Epithelial cell of proximal tubule (primary cell): Measurements from ENCODE around the gene AKAP13. TPM values are rescaled to one million over a fixed set of nuclear protein-coding genes. Genes with fewer than 3 reads are reported as not detected.

Experiments used
- DNase-seq: peaks from one replicate; pipeline ENCODE4 v3.0.0-alpha.2; 2011; ENCODE audit warnings: low read depth
- H3K4me3 ChIP-seq: 2 replicates; pipeline ENCODE4 v1.5.1; 2011; ENCODE audit warnings: low read depth, mild to moderate bottlenecking, low read length
- CTCF ChIP-seq: conservative IDR thresholded peaks from 2 replicates; pipeline ENCODE4 v1.5.1; 2012; ENCODE audit warnings: low read depth, mild to moderate bottlenecking, low read length
- total RNA-seq: library from RNA; depleted of rRNA; stranded (reverse); fragments of >200 nt; gene quantifications from 2 replicates; pipeline ENCODE4 v1.2.3, GENCODE V29; 2015

AKAP13 gene
- total RNA-seq, 1 donor from 2014 or later, result 40.9 TPM

- H3K4me3 ChIP-seq, result no peak overlapping the region
- no peak for TF ChIP-seq CTCF
- DNase-seq, result no peak
Observed at GRCh38 chr15:85571780-85572179, 191.4 kb downstream of the AKAP13 start.

DNA sequence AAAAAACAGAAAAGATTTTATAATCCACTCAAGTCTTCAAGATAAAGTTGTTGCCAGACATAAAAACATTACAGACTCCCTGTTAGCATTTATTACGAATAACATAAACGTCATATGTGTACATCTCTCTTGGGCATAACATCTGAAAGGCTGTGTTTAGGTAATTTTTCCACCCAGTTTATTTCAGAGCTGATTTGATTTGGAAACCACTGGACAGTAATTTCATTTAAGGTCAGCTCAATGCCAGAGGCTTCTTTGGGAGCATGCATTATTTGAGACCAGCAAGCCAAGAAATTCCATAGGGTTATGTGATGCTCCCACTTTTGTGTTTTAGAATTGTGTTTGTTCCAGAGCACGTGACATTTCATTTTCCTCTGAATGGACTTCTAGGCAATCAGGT is 196.0 kb downstream of the AKAP13 start:
- no peak for DNase-seq
- H3K4me3 ChIP-seq, result no peak overlapping the region
- no peak for TF ChIP-seq CTCF

DNA sequence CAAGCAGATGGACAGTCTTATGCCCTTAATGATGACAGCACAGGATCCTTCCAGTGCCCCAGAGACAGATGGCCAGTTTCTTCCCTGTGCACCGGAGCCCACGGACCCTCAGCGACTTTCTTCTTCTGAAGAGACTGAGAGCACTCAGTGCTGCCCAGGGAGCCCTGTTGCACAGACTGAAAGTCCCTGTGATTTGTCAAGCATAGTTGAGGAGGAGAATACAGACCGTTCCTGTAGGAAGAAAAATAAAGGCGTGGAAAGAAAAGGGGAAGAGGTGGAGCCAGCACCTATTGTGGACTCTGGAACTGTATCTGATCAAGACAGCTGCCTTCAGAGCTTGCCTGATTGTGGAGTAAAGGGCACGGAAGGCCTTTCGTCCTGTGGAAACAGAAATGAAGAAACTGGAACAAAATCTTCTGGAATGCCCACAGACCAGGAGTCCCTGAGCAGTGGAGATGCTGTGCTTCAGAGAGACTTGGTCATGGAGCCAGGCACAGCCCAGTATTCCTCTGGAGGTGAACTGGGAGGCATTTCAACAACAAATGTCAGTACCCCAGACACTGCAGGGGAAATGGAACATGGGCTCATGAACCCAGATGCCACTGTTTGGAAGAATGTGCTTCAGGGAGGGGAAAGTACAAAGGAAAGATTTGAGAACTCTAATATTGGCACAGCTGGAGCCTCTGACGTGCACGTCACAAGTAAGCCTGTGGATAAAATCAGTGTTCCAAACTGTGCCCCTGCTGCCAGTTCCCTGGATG is 198.7 kb downstream of the AKAP13 start:
- H3K4me3 ChIP-seq, result no peak overlapping the region
- DNase-seq, result no peak
- TF ChIP-seq CTCF, result no peak

GRCh38 chr15:85579957-85580694 is 199.7 kb downstream of the AKAP13 start:
- no peak for TF ChIP-seq CTCF
- H3K4me3 ChIP-seq, result peak overlapping the region; percentile 35
- DNase-seq, result no peak

DNA sequence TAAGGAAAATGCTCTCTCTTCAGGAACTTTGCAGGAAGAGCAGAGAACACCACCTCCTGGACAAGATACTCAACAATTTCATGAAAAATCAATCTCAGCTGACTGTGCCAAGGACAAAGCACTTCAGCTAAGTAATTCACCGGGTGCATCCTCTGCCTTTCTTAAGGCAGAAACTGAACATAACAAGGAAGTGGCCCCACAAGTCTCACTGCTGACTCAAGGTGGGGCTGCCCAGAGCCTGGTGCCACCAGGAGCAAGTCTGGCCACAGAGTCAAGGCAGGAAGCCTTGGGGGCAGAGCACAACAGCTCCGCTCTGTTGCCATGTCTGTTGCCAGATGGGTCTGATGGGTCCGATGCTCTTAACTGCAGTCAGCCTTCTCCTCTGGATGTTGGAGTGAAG is 200.5 kb downstream of the AKAP13 start:
- no peak for DNase-seq
- TF ChIP-seq CTCF, result no peak
- peak overlapping the region; percentile 25 for H3K4me3 ChIP-seq

DNA sequence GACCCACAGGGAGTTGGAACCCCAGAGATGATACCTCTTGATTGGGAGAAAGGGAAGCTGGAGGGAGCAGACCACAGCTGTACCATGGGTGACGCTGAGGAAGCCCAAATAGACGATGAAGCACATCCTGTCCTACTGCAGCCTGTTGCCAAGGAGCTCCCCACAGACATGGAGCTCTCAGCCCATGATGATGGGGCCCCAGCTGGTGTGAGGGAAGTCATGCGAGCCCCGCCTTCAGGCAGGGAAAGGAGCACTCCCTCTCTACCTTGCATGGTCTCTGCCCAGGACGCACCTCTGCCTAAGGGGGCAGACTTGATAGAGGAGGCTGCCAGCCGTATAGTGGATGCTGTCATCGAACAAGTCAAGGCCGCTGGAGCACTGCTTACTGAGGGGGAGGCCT is 201.1 kb downstream of the AKAP13 start:
- H3K4me3 ChIP-seq, result peak overlapping the region; percentile 6
- no peak for TF ChIP-seq CTCF
- no peak for DNase-seq
